Raji (cell line): Measurements from ENCODE around the gene B4GALT3.
A peak's percentile ranks its signal among the peaks of the same experiment; 100 is the strongest.

ENCODE experiments used
- POLR2A ChIP-seq: IDR thresholded peaks from 2 replicates; pipeline ENCODE4 v1.6.1; 2011; ENCODE audit warnings: low read depth, low read length, control low read depth; ENCODE audit not compliant: insufficient read depth

The B4GALT3 gene

DNA sequence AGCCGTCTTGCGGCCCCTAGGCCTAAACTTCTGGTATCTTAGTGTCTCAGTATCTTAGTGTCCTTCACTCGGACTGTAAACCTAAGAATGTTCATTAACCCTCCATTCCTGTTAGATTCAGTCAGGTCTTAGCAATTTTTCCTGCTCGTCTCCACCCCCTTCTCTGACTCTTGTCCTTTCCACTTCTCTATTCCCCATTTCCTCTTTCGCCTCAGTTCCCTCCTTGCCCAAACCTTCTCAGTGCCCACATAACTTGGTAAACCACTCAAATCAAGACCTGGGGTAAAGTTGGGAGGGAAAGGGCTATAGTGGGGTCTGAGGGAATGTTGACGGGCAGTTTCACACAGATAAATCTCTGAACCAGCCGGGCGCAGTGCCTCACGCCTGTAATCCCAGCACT is 37.1 kb upstream of the B4GALT3 start:
- TF ChIP-seq POLR2A, result no peak

GRCh38 chr1:161209790-161210409 is 32.6 kb upstream of the B4GALT3 start:
- no peak for TF ChIP-seq POLR2A

- no peak for TF ChIP-seq POLR2A
These were observed 29.9 kb upstream of the B4GALT3 start for GRCh38 chr1:161207173-161207572.

DNA sequence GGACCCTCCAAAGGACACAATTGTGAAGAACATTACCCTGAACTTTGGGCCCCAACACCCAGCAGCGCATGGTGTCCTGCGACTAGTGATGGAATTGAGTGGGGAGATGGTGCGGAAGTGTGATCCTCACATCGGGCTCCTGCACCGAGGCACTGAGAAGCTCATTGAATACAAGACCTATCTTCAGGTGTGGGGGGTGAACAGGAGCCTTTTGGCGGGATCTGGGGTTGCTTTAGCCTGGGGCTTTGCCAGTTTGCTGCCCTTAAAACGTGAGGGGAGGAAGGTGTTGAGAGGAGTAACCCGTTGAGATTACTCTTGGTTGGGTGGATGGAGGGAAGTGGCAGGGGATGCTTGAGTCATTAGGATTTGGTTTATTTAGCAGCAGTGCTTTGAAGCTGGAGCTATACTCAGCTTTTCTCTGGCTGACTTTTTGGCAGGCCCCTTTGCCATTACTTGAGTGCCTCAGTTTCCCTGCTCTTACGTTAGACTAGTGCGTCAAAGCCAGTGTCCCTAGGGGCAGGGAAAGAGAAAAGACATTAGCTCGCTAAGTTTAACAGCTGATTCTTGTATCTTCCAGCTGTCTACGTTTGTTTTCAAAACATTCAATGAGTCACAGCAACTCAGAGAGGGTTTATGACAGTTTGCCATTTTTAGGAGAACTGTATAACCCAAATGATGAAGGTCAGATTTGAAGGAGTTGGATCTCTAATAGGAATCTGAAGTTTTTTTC is 29.3 kb upstream of the B4GALT3 start:
- no peak for TF ChIP-seq POLR2A

- peak; percentile 85 for TF ChIP-seq POLR2A
These were observed 24.8 kb upstream of the B4GALT3 start, which contains the start of gene NDUFS2 for GRCh38 chr1:161201836-161202712. Gene NDUFS2 (plus strand): TSS chr1:161202367. CDS start chr1:161202386, 19 bp downstream.

DNA sequence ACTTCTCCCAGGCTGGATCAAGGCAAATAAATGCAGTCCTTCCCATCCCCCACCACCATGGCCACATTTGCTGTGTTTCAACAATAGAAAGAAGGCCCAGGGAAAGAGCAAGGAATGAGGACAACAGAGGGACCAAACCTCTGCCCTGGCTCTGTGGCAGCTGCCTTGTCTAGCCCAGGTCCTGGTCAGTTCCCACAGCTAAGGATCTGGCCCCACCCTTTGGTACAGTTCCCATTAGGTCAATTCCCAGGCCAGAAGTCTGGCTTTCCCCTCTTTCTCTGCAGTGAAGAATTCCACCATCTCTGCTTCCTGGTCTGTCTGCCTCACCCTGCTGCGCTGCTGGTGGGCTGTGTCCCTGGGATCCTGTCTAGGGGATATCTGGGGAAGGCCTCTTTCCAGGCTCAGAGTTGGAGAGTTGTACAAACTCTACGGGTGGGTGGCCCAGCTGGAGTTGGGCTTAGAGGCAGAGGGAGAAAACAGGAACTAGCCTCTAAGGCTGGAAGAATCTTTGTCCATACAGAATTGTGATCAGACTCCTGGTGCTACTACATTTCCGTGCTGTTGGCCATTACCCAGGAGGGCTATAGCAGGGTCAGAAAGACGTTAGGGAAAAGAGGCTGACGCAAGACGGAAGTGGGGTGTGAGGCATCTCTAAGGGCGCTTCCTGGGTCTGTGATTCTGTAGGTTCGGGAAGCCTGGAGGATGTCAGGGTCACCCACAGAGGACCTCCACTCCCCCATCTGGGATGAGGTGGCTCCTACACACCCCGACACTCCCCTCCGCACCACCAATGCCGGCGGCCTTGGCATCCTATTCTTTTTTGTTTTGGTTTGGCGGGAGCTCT is 23.9 kb upstream of the B4GALT3 start:
- TF ChIP-seq POLR2A, result no peak

GRCh38 chr1:161200421-161200991 is 23.2 kb upstream of the B4GALT3 start:
- no peak for TF ChIP-seq POLR2A

- TF ChIP-seq POLR2A, result no peak
These were observed 22.3 kb upstream of the B4GALT3 start for GRCh38 chr1:161199506-161200139.

GRCh38 chr1:161198897-161199431 is 21.7 kb upstream of the B4GALT3 start, which contains the start of gene ADAMTS4:
Gene ADAMTS4 (minus strand): TSS chr1:161199054. CDS start chr1:161198627, 427 bp downstream.
- TF ChIP-seq POLR2A, result no peak

- no peak for TF ChIP-seq POLR2A
These were observed 21.0 kb upstream of the B4GALT3 start for GRCh38 chr1:161198194-161198896.

DNA sequence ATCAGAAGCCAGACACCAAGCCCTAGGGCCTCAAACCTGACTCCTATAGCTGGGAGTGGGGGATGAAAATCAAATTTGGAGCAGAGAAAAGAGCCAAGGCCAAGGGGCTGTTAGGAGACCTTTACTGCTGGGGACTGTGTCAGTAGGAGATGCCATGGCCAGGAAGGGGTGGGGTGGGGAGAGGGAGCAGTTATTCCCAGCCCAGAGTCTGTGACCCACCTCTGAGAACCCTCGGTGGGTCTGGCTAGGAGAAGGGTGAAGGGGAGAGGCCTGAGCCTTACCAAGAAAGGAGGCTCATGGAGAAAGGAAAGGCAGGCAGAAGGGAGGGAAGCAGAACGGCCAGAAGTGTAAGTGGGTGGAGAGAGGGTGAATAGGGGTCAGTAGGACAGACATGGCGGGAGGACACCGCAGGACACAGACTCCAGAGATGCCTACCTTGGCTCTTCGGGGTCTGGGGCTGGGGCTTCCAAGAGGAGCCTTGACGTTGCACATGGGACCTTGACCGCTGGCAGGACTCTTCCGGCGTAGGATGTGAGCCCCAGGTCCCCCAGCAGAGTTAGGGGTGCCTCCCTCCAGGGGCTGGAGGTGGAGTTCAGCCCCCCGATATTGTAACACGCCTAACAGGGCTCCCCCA is 20.4 kb upstream of the B4GALT3 start:
- TF ChIP-seq POLR2A, result no peak

- no peak for TF ChIP-seq POLR2A
These were observed 19.5 kb upstream of the B4GALT3 start for GRCh38 chr1:161196521-161197451.

- no peak for TF ChIP-seq POLR2A
These were observed 18.8 kb upstream of the B4GALT3 start for GRCh38 chr1:161196111-161196510.
